Endothelial cell (in vitro differentiated cells): Measurements from ENCODE around the gene DBH. TPM values are rescaled to one million over a fixed set of nuclear protein-coding genes. Genes with fewer than 3 reads are reported as not detected.

Experiments
- DNase-seq: peaks from one replicate; pipeline ENCODE4 v3.0.0; 2021; ENCODE audit warnings: low spot score
- H3K27ac Mint-ChIP-seq: one replicate; pipeline ENCODE4 v1.8.0; 2021; ENCODE audit warnings: mixed read lengths, inconsistent platforms; ENCODE audit not compliant: unreplicated experiment
- H3K27me3 Mint-ChIP-seq: one replicate; pipeline ENCODE4 v1.8.0; 2021; ENCODE audit warnings: mild to moderate bottlenecking, moderate library complexity, mixed read lengths, inconsistent platforms; ENCODE audit not compliant: unreplicated experiment
- H3K36me3 Mint-ChIP-seq: one replicate; pipeline ENCODE4 v1.8.0; 2021; ENCODE audit warnings: mild to moderate bottlenecking, low read depth, mixed read lengths, inconsistent platforms; ENCODE audit not compliant: unreplicated experiment
- H3K4me1 Mint-ChIP-seq: one replicate; pipeline ENCODE4 v1.8.0; 2021; ENCODE audit warnings: mild to moderate bottlenecking, mixed read lengths, inconsistent platforms; ENCODE audit not compliant: unreplicated experiment
- H3K4me3 Mint-ChIP-seq: one replicate; pipeline ENCODE4 v1.8.0; 2021; ENCODE audit warnings: mild to moderate bottlenecking, mixed read lengths, inconsistent platforms; ENCODE audit not compliant: unreplicated experiment
- H3K9me3 Mint-ChIP-seq: one replicate; pipeline ENCODE4 v1.8.0; 2021; ENCODE audit warnings: mixed read lengths, inconsistent platforms; ENCODE audit not compliant: unreplicated experiment
- CTCF ChIP-seq: fragments of 200-600 bp; sonication (generic); IDR thresholded peaks from one replicate; pipeline ENCODE4 v1.5.0; 2021; ENCODE audit warnings: antibody characterized with exemption; ENCODE audit not compliant: unreplicated experiment
- total RNA-seq: library from RNA; stranded (reverse); fragmentation: NEBNext Ultra II Directional; extraction: Animal tissue kit (Norgen Biotek cat#: 25700); gene quantifications from one replicate; pipeline ENCODE4 v1.2.1, GENCODE V29; 2021; ENCODE audit not compliant: unreplicated experiment

DBH gene
- total RNA-seq, 1 donor from 2014 or later, result 0.08 TPM

GRCh38 chr9:133599470-133600173 lies 36.5 kb upstream of the DBH start:
- Mint-ChIP-seq H3K27me3 (peaks cover 5% of the 10 kb centered on the region), H3K36me3 (peaks cover 9% of the 10 kb centered on the region), H3K9me3 (peaks cover 10% of the 10 kb centered on the region), H3K4me3 (no peak overlapping the region), H3K27ac (no peak overlapping the region), H3K4me1 (peaks cover 1% of the 10 kb centered on the region)
- no peak for DNase-seq
- TF ChIP-seq CTCF, result no peak

- Mint-ChIP-seq H3K27ac (no peak overlapping the region), H3K4me1 (peaks cover 3% of the 10 kb centered on the region), H3K9me3 (peaks cover 10% of the 10 kb centered on the region), H3K27me3 (peaks cover 5% of the 10 kb centered on the region), H3K4me3 (no peak overlapping the region), H3K36me3 (peaks cover 9% of the 10 kb centered on the region)
- DNase-seq, result no peak
- TF ChIP-seq CTCF, result no peak
Measured at GRCh38 chr9:133600739-133601138, 35.4 kb upstream of the DBH start.

- peaks cover 9% of the 10 kb centered on the region for H3K36me3 Mint-ChIP-seq
- peaks cover 3% of the 10 kb centered on the region for H3K27me3 Mint-ChIP-seq
- H3K9me3 Mint-ChIP-seq, result peaks cover 10% of the 10 kb centered on the region
- TF ChIP-seq CTCF, result no peak
- no peak overlapping the region for H3K4me3 Mint-ChIP-seq
- DNase-seq, result no peak
- H3K4me1 Mint-ChIP-seq, result peaks cover 3% of the 10 kb centered on the region
- no peak overlapping the region for H3K27ac Mint-ChIP-seq
Measured at GRCh38 chr9:133601746-133602145, 34.4 kb upstream of the DBH start.

GRCh38 chr9:133602277-133602676 lies 33.9 kb upstream of the DBH start:
- Mint-ChIP-seq H3K4me3 (no peak overlapping the region), H3K27me3 (peaks cover under 1% of the 10 kb centered on the region)
- no peak for TF ChIP-seq CTCF

GRCh38 chr9:133603135-133603927 lies 32.8 kb upstream of the DBH start:
- DNase-seq, result no peak

More at GRCh38 chr9:133602277-133602676, 33.9 kb upstream of the DBH start:
- Mint-ChIP-seq H3K4me1 (peaks cover 3% of the 10 kb centered on the region), H3K36me3 (peaks cover 4% of the 10 kb centered on the region), H3K9me3 (peaks cover 4% of the 10 kb centered on the region), H3K27ac (no peak overlapping the region)
- no peak for DNase-seq

More at GRCh38 chr9:133603135-133603927, 32.8 kb upstream of the DBH start:
- TF ChIP-seq CTCF, result no peak
- no peaks in the 10 kb centered on the region for H3K9me3 Mint-ChIP-seq
- peaks cover 1% of the 10 kb centered on the region for H3K27me3 Mint-ChIP-seq
- H3K36me3 Mint-ChIP-seq, result no peaks in the 10 kb centered on the region
- H3K4me1 Mint-ChIP-seq, result peaks cover 3% of the 10 kb centered on the region
- no peak overlapping the region for H3K4me3 Mint-ChIP-seq
- no peak overlapping the region for H3K27ac Mint-ChIP-seq
